Activated T-helper 2 cell treated with anti-CD3 and anti-CD28 coated beads, Interferon-gamma antibody, Interleukin-2, Interleukin-4, amounts not matched to agents 10 μg/mL and 5 μg/mL and 100 μg/mL, durations not matched to agents 14 hours and 24 hours and 36 hours (primary cell): ENCODE data around the gene TECR. TPM values are rescaled to one million over a fixed set of nuclear protein-coding genes. Genes with fewer than 3 reads are reported as not detected.
A peak's percentile ranks its signal among the peaks of the same experiment; 100 is the strongest.
"Not testable (repeated sequence)": the region's sequence is repeated elsewhere in the genome, so short reads cannot be mapped to it uniquely, and the experiment has no call there.

Source experiments
- DNase-seq: peaks from one replicate; pipeline ENCODE4 v3.0.0; 2021; ENCODE audit warnings: low spot score
- H3K27ac Mint-ChIP-seq: one replicate; pipeline ENCODE4 v1.8.0; 2021; ENCODE audit warnings: mixed read lengths
- H3K27me3 Mint-ChIP-seq: one replicate; pipeline ENCODE4 v1.8.0; 2021; ENCODE audit warnings: low read depth, mixed read lengths
- H3K36me3 Mint-ChIP-seq: one replicate; pipeline ENCODE4 v1.8.0; 2021; ENCODE audit warnings: low read depth, mixed read lengths
- H3K4me1 Mint-ChIP-seq: one replicate; pipeline ENCODE4 v1.8.0; 2021; ENCODE audit warnings: low read depth, mixed read lengths
- H3K4me3 Mint-ChIP-seq: one replicate; pipeline ENCODE4 v1.8.0; 2021; ENCODE audit warnings: low read depth, mild to moderate bottlenecking, moderate library complexity, mixed read lengths
- H3K9me3 Mint-ChIP-seq: one replicate; pipeline ENCODE4 v1.8.0; 2021; ENCODE audit warnings: mixed read lengths
- intact Hi-C: fragments of 100-400 bp; cut with micrococcal nuclease; formaldehyde crosslinking; loops from one replicate; pipeline ENCODE4 v1.15.1; 2023
- total RNA-seq: library from RNA; stranded (reverse); gene quantifications from 2 replicates; pipeline ENCODE4 v1.2.3, GENCODE V29; 2022

Gene TECR
- total RNA-seq, 1 donor from 2014 or later = 134 TPM

DNA sequence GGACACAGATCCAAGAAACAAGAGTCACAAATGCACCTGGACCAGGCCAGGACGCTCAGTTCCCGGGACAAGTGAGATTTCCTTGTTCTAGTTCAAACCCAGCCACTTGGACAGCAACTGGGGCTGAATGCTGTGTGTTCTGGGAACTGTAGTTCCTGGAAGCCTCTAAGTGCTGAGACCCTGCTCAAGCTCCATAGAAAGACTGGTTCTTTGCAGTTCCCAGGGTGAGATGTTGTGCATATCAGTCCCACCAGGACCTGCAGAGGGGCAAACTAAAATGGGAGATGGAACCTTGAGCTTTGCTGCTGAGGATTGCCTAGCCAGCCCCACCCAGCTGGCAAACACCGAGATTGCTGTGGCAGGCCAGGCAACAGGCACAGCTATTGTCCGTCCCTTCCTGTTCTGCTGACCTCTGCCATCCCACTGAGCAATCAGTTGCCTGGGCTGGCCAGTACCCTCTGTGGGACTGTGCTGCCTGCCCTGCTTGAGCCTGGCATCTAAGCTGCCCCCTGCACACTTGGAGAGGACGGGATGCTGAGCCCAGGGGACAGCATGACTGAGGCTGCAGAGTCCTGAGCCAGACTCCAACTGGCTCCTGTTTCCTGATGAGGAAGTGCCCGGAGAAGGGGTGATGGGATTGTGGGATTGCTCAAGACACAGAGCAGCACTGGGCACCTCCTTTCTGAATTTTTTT, 32.0 kb upstream of the TECR start:
- Mint-ChIP-seq H3K9me3 (no peaks in the 10 kb centered on the region), H3K4me3 (peak overlapping the region; percentile 75), H3K36me3 (no peaks in the 10 kb centered on the region), H3K4me1 (peaks cover 12% of the 10 kb centered on the region), H3K27ac (no peak overlapping the region), H3K27me3 (no peaks in the 10 kb centered on the region)
- DNase-seq = no peak
- intact Hi-C loops = no loop called here

DNA sequence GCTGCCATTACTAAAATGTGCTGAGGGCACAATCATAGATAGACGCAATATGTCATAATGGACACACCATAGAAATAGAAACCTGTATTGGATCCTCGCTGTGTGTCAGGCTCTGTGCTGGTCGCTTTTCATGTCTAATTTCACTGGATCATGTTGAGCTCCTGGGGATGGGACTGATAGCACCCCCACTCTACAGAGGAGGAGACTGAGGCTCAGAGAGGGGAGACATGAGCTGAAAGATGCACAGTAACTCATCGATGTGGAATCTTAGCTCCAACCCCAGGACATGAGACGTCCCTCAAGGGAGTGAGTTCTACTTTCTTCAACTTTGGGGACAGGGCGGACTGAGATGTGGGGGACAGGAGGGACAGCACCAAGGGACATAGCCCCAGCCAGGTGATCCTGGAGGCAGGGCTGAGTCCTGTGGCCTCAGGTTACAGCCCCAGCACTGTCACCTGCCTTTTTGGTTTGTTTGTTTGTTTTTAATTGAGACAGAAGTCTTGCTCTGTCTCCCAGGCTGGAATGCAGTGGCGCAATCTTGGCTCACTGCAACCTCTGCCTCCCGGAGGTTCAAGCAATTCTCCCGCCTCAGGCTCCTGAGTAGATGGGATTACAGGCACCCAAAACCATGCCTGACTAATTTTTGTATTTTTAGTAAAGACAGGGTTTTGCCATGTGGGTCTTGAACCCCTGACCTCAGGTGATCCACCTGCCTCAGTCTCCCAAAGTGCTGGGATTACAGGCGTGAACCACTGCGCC, 26.9 kb upstream of the TECR start:
- no peak for DNase-seq
- peaks cover 17% of the 10 kb centered on the region for H3K4me1 Mint-ChIP-seq
- H3K9me3 Mint-ChIP-seq = no peaks in the 10 kb centered on the region
- intact Hi-C loops = no loop called here
- no peak overlapping the region for H3K4me3 Mint-ChIP-seq
- H3K36me3 Mint-ChIP-seq = no peaks in the 10 kb centered on the region
- peaks cover 4% of the 10 kb centered on the region for H3K27me3 Mint-ChIP-seq
- H3K27ac Mint-ChIP-seq = no peak overlapping the region

DNA sequence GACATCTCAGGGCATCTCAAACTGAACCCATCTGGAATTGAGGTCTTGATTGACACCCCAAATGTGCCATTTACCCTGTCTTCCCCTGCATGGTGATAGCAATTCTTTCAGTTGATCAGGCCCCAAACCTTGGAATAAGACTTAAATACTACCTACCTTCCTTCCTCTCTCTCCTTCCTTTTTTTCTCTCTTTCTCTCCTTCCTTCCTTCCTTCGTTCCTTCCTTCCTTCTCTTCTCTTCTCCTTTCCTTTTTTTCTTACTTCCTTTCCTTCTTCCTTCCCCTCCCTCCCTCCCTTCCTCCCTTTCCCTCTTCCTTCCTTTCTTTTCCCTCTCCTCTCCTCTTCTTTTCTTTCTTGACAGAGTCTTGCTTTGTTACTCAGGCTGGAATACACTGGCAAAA, 26.1 kb upstream of the TECR start:
- intact Hi-C loops = no loop called here
- DNase-seq = no peak
- Mint-ChIP-seq H3K4me1 (peaks cover 21% of the 10 kb centered on the region), H3K36me3 (no peaks in the 10 kb centered on the region), H3K27me3 (peaks cover 4% of the 10 kb centered on the region), H3K27ac (no peak overlapping the region), H3K9me3 (no peaks in the 10 kb centered on the region), H3K4me3 (no peak overlapping the region)

DNA sequence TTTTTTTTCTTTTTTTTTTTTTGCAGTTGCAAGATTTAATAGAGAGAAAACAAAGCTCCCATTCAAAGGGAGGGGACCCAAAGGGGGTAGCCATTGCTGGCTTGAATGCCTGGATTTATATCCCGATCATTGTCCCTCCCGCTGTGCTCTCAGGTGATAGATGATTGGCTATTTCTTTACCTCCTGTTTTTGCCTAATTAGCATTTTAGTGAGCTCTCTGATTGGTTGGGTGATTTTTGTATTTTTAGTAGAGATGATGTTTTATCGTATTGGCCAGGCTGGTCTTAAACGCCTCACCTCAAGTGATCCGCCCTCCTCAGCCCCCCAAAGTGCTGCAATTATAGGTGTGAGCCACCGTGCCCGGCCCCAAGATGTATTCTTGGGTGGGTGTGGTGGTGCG, 24.8 kb upstream of the TECR start:
- H3K27ac Mint-ChIP-seq, H3K4me3 Mint-ChIP-seq, DNase-seq, H3K27me3 Mint-ChIP-seq, intact Hi-C loops, H3K9me3 Mint-ChIP-seq, H3K36me3 Mint-ChIP-seq: not testable (repeated sequence)
- peaks cover 24% of the 10 kb centered on the region for H3K4me1 Mint-ChIP-seq

DNA sequence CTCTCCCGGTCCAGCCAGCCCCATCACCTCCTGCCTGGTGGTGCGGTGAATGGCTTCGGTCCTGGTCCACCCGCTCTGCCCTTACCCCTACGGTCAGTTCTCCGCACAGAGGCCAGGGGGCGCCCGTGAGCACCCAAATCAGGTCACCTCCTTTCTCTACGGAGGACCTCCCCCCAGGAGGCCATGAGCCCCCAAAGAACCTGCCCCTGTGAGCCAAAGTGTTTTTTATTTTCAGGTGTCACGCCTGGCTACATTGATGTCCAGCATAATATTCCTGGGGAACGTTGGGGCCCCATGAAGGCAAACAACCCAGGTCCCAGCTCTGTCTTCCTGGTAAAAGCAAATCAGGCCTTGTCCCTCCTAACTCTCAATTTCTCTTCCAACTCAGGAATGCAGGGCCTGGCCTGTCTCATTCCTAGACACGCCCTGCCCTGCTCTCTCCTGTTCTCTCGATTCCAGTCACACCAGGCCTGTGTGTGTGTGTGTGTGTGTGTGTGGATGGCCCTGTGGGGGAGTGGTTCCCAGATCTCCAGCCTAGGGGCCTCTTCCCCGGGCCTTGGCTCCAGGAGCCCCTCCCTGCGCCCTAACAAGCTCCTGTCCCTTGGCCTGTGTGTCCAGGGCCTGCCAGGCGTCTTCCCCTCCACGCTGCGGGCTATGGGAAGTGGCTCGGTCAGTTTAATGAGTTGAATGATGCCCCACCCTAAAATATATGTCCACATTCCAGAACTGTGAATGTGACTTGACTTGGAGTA, 23.7 kb upstream of the TECR start:
- Mint-ChIP-seq H3K27me3 (peaks cover 4% of the 10 kb centered on the region), H3K9me3 (no peaks in the 10 kb centered on the region), H3K4me1 (peaks cover 29% of the 10 kb centered on the region), H3K36me3 (no peaks in the 10 kb centered on the region), H3K27ac (peak overlapping the region; percentile 17), H3K4me3 (no peak overlapping the region)
- peak; percentile 58 for DNase-seq
- intact Hi-C loops = no loop called here

DNA sequence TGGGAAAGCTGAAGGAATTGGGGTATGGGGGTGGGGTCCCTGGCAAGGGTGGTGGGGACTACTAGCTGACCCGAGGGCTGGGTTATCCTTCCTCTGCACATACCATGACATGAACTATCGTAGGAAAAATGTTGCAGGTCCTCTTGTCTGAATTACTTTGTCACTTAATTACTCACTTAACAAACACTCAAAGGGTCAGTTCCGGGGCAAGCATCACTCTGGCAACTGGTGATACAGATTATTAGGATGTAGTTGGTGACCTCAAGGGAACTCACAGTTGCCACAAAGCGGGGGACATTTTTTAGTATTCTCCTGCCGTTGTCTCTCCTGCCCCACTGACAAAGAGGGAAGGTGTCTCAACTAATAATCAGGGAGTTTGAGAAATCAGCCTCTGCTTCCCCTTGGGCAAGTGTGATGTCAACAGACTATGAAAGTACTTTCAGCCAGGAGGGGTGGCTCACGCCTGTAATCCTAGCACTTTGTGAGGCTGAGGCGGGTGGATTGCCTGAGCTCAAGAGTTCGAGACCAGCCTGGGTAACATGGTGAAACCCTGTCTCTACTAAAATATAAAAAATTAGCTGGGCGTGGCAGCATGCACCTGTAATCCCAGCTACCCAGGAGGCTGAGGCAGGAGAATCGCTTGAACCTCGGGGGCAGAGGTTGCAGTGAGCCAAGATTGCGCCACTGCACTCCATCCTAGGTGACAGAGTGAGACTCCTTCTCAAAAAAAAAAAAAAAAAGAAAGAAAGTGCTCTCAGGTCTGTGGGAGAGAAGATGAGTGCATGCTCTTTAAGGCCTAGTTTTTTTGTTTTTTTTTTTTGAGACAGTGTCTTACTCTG, 21.5 kb upstream of the TECR start:
- no peak overlapping the region for H3K4me3 Mint-ChIP-seq
- peaks cover 4% of the 10 kb centered on the region for H3K27me3 Mint-ChIP-seq
- no peak for DNase-seq
- no peaks in the 10 kb centered on the region for H3K9me3 Mint-ChIP-seq
- peaks cover 35% of the 10 kb centered on the region for H3K4me1 Mint-ChIP-seq
- H3K36me3 Mint-ChIP-seq = no peaks in the 10 kb centered on the region
- intact Hi-C loops = no loop called here
- H3K27ac Mint-ChIP-seq = no peak overlapping the region

DNA sequence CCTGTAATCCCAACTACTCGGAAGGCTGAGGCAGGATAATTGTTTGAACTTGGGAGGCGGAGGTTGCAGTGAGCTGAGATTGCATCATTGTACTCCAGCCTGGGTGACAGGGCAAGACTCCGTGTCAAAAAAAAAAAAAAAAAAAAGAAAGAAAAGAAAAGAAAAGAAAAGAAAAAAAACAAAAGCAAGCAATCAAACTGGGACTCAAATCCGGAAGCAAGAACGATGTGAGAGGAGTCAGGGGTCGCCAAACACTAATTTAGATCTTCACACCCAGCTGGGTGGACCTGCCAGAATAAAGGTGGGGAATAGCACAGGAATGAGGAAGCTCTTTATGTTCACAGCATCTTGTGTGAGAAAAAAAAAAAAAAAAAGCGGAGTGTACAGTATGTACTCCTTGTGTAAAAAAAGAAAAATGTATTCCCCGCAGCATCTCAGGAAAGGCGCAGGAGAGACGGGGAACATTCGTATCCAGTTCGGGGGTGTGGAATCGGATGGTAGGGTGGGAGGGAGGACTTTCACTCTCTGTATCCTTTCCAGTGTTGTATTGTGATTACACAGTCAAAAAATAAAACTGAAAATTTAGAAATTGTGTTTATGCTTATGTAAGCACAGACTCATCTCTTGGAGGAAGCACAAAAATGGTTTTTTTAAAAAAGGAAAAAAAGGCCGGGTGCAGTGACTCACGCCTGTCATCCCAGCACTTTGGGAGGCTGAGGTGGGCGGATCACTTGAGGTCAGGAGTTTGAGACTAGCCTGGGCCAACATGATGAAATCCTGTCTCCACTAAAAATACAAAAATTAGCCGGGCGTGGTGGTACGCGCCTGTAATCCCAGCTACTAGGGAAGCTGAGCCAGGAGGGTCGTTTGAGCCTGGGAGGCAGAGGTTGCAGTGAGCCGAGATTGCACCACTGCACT, 18.8 kb upstream of the TECR start:
- peaks cover 23% of the 10 kb centered on the region for H3K36me3 Mint-ChIP-seq
- no peaks in the 10 kb centered on the region for H3K27me3 Mint-ChIP-seq
- H3K4me1 Mint-ChIP-seq = peaks cover 44% of the 10 kb centered on the region
- intact Hi-C loops = loop anchor here (10.0 kb wide), 1 partner anchor 1346 kb away; no protein-coding TSS in a partner anchor
- H3K4me3 Mint-ChIP-seq = no peak overlapping the region
- peak overlapping the region; percentile 52 for H3K27ac Mint-ChIP-seq
- no peaks in the 10 kb centered on the region for H3K9me3 Mint-ChIP-seq
- no peak for DNase-seq

DNA sequence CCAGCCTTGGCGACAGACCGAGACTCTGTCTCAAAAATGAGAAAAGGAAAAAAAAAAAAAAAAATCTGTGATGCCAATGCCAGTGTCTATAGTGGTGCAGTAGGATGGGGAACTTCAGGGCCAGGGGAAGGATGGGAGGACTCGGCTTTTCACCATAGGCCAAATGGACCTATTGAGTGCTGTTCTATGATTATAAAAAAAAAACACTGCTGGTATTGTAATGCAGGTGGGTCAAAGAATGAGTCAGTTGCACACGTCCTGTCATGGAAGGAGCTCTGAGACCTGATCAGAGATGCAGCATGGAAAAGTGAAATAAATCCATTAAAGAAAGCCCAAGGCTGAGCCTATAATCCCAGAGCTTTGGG, 18.2 kb upstream of the TECR start:
- H3K9me3 Mint-ChIP-seq = no peaks in the 10 kb centered on the region
- no peak for DNase-seq
- H3K4me1 Mint-ChIP-seq = peaks cover 44% of the 10 kb centered on the region
- no peak overlapping the region for H3K4me3 Mint-ChIP-seq
- peak overlapping the region; percentile 52 for H3K27ac Mint-ChIP-seq
- H3K27me3 Mint-ChIP-seq = no peaks in the 10 kb centered on the region
- intact Hi-C loops = loop anchor here (10.0 kb wide), 1 partner anchor 1346 kb away; no protein-coding TSS in a partner anchor
- H3K36me3 Mint-ChIP-seq = peaks cover 29% of the 10 kb centered on the region

DNA sequence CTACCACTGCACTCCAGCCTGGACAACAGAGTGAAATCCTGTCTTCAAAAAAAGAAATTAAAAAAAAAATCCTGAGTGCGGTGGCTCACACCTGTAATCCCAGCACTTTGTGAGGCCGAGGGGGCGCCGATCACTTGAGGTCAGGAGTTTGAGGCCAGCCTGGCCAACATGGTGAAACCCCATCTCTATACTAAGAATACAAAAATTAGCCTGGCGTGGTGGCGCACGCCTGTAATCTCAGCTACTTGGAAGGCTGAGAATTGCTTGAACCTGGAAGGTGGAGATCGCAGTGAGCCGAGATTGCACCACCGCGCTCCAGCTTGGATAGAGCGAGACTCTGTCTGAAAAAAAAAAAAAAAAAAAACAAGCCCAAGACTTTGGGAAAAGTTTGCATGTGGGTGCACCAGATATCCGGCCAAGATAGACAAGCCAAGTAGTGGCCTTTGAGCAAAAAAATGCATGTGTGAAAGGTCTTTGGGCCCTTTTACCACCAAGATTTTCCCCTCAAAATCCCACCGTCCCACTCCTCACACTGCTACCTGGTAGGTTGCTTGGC, 16.9 kb upstream of the TECR start:
- Mint-ChIP-seq H3K4me3 (no peak overlapping the region), H3K4me1 (peaks cover 42% of the 10 kb centered on the region), H3K27ac (no peak overlapping the region), H3K36me3 (peaks cover 42% of the 10 kb centered on the region), H3K27me3 (no peaks in the 10 kb centered on the region), H3K9me3 (no peaks in the 10 kb centered on the region)
- intact Hi-C loops = loop anchor here (10.0 kb wide), 1 partner anchor 1348 kb away; no protein-coding TSS in a partner anchor
- DNase-seq = no peak

DNA sequence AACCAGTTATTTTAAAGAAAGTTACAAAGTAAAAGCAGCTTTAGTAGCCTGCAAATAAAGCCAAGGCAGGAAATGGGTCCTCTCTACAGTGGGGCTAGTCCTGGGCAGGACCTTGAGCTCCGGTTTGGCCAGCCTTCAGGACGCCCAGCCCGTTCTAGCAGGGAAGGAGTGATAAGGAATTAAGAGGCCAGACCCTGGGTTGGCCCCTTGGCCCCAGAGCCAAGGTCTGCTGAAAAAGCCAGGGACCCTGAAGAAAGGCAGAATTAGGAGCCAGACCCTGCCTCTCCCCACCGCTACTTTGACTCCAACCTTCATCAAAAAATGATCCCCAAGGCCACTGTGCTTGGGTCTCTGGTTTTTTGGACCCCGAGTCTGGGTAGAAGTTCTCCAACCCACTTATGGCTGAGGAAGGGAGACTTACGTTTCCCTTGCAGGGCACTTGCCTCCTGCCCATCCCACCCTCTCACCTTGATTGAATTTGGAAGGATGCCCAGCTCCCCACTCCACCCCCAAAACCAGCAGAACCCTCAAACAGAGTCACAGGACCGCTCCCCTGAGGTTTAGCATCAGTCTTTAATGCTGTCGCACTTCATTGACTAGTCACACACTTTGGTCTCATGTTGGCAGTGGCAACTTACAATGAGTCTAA, 15.1 kb upstream of the TECR start:
- H3K9me3 Mint-ChIP-seq = no peaks in the 10 kb centered on the region
- peak overlapping the region; percentile 35 for H3K27ac Mint-ChIP-seq
- H3K4me3 Mint-ChIP-seq = peak overlapping the region; percentile 82
- intact Hi-C loops = loop anchor here (10.0 kb wide), 1 partner anchor 1350 kb away; no protein-coding TSS in a partner anchor
- H3K27me3 Mint-ChIP-seq = no peaks in the 10 kb centered on the region
- no peak for DNase-seq
- peaks cover 42% of the 10 kb centered on the region for H3K36me3 Mint-ChIP-seq
- H3K4me1 Mint-ChIP-seq = peaks cover 42% of the 10 kb centered on the region

DNA sequence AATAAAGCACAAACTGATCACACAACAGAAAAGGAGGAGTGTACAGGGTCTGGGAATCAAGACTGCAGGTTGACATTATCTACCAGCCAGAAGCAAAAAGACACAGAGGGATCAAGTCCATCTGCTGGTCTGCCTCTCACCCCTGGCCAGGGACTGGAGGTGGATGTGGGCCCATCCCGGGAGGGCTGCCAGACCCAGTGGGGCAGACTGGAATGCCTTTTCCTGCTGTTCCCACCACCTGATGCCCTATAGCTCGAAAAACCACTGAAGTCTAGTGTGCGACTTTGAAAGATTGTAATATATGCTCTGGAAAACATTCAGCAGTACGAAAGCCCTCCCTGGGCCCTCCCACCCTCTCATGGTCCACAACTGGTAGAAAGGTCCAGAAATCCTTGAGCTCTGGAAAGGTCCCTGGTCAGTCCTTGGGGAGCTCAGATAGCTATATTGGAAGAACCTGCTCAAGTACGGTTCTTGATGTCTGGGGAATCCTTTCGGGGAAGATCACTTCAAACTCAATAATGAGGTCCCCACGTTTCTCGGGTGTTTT, 13.8 kb upstream of the TECR start:
- H3K27me3 Mint-ChIP-seq = no peaks in the 10 kb centered on the region
- H3K4me1 Mint-ChIP-seq = peaks cover 47% of the 10 kb centered on the region
- peak overlapping the region; percentile 25 for H3K27ac Mint-ChIP-seq
- DNase-seq = no peak
- peak overlapping the region; percentile 82 for H3K4me3 Mint-ChIP-seq
- no peaks in the 10 kb centered on the region for H3K9me3 Mint-ChIP-seq
- intact Hi-C loops = loop anchor here (10.0 kb wide), 1 partner anchor 1351 kb away; no protein-coding TSS in a partner anchor
- peaks cover 45% of the 10 kb centered on the region for H3K36me3 Mint-ChIP-seq
